Stimulated activated CD4-positive, alpha-beta T cell treated with anti-CD3 and anti-CD28 coated beads, Interleukin-4, amount 100 ng/mL, for 24 hours (primary cell): ENCODE results near the gene TP63.

ENCODE experiments used
- DNase-seq: peaks from one replicate; pipeline ENCODE4 v3.0.0-alpha.2; 2020

The TP63 gene

GRCh38 chr3:189883113-189883753 is 252.0 kb downstream of the TP63 start:
- no peak for DNase-seq

DNA sequence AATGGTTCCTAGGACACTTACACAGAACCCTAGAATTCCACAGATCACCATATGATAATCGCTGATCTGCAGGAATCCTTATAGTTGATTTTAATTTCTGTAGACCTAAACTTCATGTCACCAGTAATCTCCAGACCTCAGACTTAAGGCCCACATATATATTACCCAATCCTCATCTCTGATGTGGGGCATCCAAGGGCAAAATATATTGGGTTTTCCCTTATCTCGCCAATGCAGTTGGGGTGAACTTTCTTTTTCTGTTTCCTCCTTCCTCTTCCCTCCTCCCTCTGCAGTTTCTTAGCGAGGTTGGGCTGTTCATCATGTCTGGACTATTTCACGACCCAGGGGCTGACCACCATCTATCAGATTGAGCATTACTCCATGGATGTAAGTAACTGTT is 259.3 kb downstream of the TP63 start:
- no peak for DNase-seq

DNA sequence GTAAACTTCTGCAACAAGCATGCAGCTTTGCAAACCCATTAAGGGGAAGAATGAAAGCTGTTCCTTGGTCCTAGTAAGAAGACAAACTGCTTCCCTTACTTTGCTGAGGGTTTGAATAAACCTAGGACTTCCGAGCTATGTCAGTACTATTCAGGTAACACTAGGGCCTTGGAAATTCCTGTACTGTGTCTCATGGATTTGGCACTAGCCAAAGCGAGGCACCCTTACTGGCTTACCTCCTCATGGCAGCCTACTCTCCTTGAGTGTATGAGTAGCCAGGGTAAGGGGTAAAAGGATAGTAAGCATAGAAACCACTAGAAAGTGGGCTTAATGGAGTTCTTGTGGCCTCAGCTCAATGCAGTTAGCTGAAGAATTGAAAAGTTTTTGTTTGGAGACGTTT is 265.3 kb downstream of the TP63 start:
- DNase-seq: no peak

- DNase-seq: no peak
These were observed 266.2 kb downstream of the TP63 start for GRCh38 chr3:189897406-189897805.

GRCh38 chr3:189898559-189899153 is 267.5 kb downstream of the TP63 start:
- DNase-seq: no peak

GRCh38 chr3:189899186-189899585 is 268.0 kb downstream of the TP63 start:
- no peak for DNase-seq

- no peak for DNase-seq
These were observed 269.4 kb downstream of the TP63 start for GRCh38 chr3:189900578-189900977.

DNA sequence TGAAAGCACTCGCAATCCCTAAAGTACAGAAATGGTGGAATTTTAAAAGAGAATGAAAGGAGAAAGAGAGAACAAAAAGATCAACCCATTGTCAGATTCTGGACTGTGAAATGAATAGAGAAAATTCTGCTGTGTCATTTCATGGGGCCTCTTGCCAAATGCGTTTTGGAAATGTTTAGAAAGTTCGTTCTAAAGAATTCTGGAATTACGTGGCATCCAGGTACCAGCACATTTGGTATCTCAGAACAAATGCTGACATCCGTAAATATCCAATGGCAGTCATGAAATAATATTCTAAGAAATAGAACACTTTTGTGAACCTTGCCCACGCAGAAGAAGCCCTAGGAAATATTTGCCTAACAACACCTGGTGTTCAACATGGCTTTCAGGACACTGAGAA is 270.3 kb downstream of the TP63 start:
- DNase-seq: no peak

DNA sequence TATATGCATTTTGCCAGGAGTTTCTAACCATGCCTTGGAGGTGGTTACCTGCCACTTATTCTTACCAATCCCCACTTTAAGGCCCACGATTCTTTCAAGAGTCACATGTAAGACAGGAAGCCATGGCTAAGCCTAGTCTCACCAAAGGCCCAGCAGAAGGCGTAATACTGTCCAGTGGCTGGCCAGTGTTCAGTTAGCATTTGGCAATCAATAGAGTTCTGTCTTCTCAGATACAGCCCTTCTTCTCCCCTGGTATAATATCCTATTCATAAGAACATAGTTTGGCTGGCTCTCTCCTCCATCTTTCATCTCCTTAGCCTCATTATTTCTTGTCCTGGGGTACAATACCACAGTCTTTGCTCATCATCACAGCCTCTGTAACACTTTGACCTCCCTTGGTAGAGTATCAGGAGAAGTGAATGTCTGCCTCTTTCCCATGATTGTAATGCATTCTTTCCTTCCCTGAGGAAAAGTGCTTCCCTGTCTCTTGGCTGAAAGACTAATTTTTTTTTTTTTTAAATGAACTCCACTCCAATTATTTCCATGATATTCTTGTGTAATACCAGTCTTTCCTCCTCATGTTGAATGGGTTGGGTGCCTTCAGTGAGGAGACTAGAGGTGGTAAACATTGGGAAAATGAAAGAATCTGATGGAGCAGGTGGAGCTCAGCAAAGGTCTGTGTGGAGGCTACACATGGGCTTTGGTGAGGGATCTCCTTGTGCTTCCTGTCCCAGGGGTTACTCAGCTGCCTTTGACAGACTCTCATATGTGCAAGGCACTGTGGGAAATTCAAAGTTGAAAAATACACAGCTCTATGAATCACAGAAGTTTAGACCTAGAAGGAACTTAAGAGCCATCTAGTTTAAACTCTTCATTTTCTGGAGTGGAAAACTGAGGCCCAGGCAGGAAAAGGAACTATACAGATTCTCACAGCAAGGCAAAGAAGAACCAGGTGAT is 271.3 kb downstream of the TP63 start:
- no peak for DNase-seq

DNA sequence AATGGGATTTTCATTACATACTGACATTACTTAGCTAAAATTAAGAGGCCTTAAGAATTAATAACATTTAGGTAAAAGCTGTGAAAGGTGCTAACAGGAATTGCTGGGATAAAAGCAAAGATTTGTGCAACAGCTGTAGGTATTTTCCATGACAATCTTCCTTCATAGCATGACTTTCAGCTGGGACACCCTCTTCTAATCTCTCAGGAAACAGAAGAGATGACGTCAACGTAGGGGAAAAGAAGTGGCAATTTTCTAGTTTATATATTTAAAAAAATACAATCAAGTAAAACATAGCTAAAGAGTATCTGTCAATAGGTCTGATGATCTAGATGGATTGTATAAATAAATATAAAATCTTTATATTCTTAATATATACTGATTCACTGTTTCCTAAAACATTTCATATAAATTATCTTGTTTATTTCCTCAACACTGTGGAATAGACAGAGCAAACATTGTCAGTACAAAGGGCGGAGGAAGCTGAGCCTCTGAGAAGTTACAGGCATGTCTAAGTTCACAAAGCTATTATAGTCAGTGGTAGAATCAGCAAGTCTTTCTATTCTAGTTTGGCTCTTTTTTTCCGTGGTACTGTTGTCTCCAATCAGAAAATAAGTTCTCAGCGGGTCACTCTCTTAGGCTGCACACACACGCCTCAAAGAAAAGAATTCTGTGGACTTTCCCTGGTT is 272.5 kb downstream of the TP63 start:
- DNase-seq: no peak

- no peak for DNase-seq
These were observed 276.6 kb downstream of the TP63 start for GRCh38 chr3:189907803-189908202.

GRCh38 chr3:189908646-189909045 is 277.5 kb downstream of the TP63 start:
- no peak for DNase-seq

- no peak for DNase-seq
These were observed 277.9 kb downstream of the TP63 start for GRCh38 chr3:189909139-189909538.

- no peak for DNase-seq
These were observed 278.4 kb downstream of the TP63 start for GRCh38 chr3:189909573-189909972.

GRCh38 chr3:189911001-189911400 is 279.8 kb downstream of the TP63 start:
- no peak for DNase-seq

GRCh38 chr3:189914799-189915198 is 283.6 kb downstream of the TP63 start:
- no peak for DNase-seq

DNA sequence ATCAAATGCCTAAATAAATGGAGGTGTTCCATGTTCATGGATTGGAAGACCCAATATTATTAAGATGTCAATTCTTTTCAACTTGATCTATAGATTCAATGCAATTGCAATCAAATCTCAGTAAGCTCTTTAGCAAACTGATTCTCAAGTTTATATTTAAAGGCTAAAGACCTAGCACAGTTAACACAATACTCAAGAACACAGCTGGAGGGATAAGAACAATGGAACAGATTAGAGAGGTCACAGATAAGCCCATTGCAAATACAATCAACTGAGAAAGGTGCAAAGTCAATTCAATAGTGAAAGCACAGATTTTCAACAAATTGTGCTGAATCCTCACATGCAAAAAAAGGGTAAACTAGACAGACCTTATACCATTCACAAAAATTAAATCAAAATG is 290.6 kb downstream of the TP63 start:
- no peak for DNase-seq

GRCh38 chr3:189927975-189928895 is 297.0 kb downstream of the TP63 start:
- no peak for DNase-seq

GRCh38 chr3:189936201-189936945 is 305.2 kb downstream of the TP63 start:
- no peak for DNase-seq

- no peak for DNase-seq
These were observed 306.3 kb downstream of the TP63 start for GRCh38 chr3:189937302-189938127.
